Cardiac fibroblast (primary cell): ENCODE data around the gene TAOK1.
A peak's percentile ranks its signal among the peaks of the same experiment; 100 is the strongest.
"Not testable (repeated sequence)": the region's sequence is repeated elsewhere in the genome, so short reads cannot be mapped to it uniquely, and the experiment has no call there.

Experiments used
- DNase-seq, 2 donors: peaks; one replicate each; pipeline versions ENCODE4 v3.0.0 to v3.0.0-alpha.2; 2010; ENCODE audit warnings: low read depth in 2 of 2
- H3K4me3 ChIP-seq, 2 donors: replicated peaks in 1 of 2; 1 replicate in 1 of 2; 2 replicates in 1 of 2; pipeline ENCODE4 v1.5.1; 2011; ENCODE audit warnings: low read depth in 2 of 2, low read length in 2 of 2, mild to moderate bottlenecking in 2 of 2, moderate library complexity in 1 of 2
- CTCF ChIP-seq: IDR thresholded peaks from one replicate; pipeline ENCODE4 v1.5.1; 2011; ENCODE audit warnings: low read depth, mild to moderate bottlenecking, low read length, inconsistent platforms

The TAOK1 gene

DNA sequence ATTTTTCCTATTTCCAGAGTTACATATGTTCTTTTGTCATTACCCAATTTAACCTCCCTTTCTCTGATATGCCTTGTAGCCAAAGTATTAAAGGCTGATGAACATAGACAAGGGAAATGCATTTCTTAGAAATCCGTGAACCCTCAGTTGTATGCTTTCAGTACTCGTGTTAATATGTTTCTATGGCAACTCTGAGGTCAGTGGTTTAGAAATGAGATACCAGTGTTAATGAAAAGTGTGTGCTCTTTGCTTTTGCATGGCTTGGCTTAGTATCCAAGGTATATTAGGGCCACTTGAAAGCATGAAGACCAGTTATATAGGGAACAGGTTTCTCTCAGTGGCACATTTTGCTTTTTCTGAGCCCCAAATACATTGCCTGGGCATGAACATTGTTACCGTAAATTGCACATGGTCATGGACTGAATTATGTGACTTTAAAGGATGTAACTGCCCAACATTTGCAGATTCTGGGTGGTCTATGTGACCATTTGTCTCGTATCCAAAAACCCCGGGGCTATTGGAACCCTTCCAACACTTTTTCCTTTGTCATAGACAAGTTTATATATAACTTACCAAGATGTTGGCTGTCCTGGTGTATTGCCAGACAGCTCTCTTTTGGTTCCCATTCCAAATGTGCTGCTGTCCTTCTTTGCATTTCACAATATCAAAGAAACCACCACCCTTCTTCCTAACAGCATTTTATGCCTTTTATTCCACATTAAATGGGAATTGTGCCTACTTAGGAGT lies 159.2 kb downstream of the TAOK1 start:
- no peak for TF ChIP-seq CTCF
- no peak overlapping the region for H3K4me3 ChIP-seq
- DNase-seq: peak in 1 of 2 donors; percentile 51

DNA sequence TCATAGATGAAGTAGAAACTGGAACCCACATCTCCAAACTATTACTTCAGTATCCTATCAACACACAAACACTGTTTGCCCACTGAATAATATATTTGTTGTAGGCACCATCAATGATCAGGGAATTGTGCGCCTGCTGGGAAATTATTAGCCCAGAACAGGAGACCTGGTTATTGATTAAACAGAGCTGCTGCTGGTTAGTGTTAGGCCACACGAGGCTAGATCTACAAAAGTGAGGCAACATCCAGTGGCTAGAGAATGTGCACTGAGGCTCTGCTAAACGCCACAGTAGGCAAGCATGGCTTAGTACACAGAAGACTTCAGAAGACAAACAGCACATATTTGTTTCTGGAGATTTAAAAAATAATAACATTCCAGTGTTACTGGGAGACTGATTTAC lies 165.7 kb downstream of the TAOK1 start:
- TF ChIP-seq CTCF: no peak
- H3K4me3 ChIP-seq: no peak overlapping the region
- no peak for DNase-seq

DNA sequence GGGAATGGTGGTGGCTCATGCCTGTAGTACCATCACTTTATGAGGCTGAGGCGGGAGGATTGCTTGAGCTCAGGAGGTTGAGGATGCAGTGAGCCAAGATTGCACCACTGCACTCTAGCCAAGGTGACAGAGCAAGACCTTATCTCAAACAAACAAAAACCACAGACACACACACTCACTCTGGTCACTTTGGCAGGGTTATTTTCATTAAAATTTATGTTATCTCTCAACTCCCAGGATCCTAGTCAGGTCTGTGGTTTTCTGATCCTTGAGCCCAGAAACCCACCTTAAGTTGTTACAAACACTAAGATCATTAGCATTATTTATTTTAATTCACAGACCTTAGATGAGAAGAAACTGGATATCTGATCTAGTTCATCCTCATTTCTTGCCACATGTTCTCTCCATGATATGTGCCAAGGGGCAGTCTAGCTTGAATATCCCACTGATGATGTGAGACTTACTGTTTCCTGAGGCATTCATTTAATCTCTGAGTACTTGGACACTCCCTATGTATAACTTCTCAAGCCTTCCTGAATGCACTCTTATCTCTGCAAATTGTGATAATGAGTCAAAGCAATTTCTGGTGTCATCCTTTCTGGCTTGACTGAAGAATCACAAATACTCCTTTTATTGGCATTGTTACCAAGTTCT lies 167.0 kb downstream of the TAOK1 start:
- no peak for TF ChIP-seq CTCF
- DNase-seq: peak; percentile 32 to 52
- no peak overlapping the region for H3K4me3 ChIP-seq

- no peak overlapping the region for H3K4me3 ChIP-seq
Measured at GRCh38 chr17:29557739-29558116, 167.6 kb downstream of the TAOK1 start.

GRCh38 chr17:29558139-29558538 lies 168.0 kb downstream of the TAOK1 start:
- not testable (repeated sequence) for H3K4me3 ChIP-seq

More at GRCh38 chr17:29557739-29558116, 167.6 kb downstream of the TAOK1 start:
- DNase-seq: no peak
- no peak for TF ChIP-seq CTCF

GRCh38 chr17:29559640-29560039 lies 169.5 kb downstream of the TAOK1 start:
- H3K4me3 ChIP-seq: no peak overlapping the region
- TF ChIP-seq CTCF: no peak
- DNase-seq: no peak

More at GRCh38 chr17:29558139-29558538, 168.0 kb downstream of the TAOK1 start:
- not testable (repeated sequence) for DNase-seq

GRCh38 chr17:29560316-29560715 lies 170.2 kb downstream of the TAOK1 start:
- DNase-seq: no peak
- H3K4me3 ChIP-seq: no peak overlapping the region
- TF ChIP-seq CTCF: no peak
